Epithelial cell of prostate (primary cell): ENCODE results near the gene MT1B.
"Not testable (repeated sequence)": the region's sequence is repeated elsewhere in the genome, so short reads cannot be mapped to it uniquely, and the experiment has no call there.

Source experiments
- DNase-seq: peaks from one replicate; pipeline ENCODE4 v3.0.0-alpha.2; 2011; ENCODE audit warnings: low read depth, low spot score
- H3K27ac ChIP-seq: fragments of 450-650 bp; 2 replicates; pipeline ENCODE4 v1.5.1; 2017; ENCODE audit warnings: mild to moderate bottlenecking

The MT1B gene

DNA sequence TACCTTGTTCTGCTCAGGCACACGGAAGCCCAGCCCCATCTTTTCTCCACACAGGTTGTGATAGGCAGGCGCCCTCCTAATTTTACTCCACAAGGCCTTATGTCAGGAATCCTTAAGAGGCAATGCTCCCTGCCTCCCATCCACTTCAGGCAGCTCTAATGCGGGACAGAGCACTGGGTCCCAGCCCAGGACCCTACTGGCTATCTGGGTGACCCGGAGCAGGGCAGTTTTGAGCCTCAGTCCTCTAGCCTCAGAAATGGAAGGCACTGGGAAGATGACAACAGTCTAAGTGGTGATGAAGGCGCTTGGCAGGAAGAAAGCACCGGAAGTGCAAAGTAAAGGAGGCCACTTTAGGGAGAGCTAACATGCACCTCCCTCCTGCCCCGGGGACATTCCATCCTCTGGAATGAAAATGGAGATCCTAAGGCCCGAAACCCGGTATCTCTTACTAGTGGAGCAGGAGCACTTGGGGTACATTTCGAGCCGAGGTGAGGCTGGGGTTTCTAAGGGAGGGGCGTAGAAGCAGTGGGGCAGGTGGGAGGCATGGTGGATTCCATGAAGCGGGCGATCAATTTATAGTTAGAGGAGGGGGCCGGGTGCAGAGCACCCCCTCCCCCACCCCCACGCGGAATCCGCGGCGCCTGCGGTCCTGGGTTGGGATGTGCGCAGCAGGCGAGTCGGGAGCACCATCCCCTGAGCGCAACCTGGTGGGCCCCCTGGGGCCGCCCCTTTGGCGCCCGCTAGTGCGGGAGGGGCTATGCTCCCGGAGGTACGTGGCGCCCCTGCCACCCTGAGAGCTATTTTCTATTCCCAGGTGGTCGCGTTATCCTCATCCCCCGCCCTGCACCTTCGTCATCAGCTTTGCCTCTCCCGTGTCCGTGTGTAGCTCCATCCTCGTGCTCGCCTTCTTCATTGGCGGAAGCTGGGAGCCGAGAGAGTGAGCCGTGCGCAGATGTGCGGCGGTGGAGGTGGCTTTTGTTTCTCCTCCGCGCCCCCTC is 11.0 kb downstream of the MT1B start:
- no peak for DNase-seq
- H3K27ac ChIP-seq: no peak overlapping the region

DNA sequence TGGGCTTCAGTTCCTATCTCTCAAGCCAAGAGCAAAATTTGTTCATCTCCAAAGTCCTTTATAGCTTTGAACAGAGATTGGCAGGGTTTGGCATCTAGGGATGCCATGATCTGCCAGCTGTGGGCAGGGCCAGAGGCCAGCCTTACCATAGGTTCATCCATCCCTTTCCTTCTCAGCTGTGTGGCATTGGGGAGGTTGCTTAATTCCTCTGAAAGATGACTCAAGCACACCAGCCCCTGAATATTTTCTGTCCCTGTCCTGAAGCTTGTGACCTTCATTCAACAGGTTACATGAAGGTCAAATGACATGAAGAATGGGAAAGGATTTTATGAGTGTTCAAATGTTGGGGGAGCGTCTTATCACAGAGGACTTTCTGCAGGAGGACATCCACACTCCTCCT is 12.8 kb downstream of the MT1B start:
- DNase-seq: no peak
- H3K27ac ChIP-seq: no peak overlapping the region

DNA sequence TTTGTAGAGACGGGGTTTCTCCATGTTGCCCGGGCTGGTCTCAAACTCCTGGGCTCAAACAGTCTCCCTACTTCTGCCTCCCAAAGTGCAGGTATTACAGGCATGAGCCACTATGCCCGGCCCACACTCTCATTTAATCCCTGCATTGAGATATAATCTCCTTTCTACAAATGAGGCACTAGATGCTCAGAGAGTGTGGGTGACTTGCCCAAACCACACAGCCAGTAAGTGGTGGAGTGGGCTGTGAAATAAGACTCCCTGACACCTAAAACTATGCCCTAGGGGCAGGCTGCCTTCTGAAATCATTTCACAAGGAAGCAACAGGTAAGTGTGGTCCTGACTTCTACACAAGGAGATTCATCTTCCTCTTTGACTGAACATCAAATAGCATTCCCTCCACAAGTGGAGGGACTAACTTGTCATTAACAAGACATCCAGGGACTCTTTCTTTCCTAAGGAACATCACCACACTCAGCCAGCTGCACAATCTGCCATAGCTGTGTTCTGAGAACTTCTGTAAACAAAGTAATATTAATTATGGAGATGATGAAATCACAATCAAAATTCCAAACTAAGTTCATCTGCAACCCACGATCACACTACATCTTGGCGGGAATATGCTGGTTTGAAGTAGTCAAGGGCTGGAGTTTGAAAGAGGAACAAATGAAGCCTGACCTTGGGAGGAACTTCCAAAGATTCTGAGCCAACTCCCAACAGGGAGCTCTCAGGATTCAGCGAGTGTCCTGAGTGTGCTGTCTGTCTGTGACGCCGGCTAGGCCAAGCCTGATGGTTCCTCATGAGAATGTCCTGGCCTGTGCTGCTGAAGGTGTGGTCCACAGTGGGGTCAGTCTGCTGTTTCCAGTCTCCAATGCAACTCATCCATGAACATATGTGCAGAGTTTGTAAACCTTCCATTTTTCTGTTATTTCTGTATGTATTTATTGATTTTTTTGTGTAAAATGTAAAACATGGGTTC is 13.9 kb downstream of the MT1B start:
- not testable (repeated sequence) for DNase-seq, H3K27ac ChIP-seq

DNA sequence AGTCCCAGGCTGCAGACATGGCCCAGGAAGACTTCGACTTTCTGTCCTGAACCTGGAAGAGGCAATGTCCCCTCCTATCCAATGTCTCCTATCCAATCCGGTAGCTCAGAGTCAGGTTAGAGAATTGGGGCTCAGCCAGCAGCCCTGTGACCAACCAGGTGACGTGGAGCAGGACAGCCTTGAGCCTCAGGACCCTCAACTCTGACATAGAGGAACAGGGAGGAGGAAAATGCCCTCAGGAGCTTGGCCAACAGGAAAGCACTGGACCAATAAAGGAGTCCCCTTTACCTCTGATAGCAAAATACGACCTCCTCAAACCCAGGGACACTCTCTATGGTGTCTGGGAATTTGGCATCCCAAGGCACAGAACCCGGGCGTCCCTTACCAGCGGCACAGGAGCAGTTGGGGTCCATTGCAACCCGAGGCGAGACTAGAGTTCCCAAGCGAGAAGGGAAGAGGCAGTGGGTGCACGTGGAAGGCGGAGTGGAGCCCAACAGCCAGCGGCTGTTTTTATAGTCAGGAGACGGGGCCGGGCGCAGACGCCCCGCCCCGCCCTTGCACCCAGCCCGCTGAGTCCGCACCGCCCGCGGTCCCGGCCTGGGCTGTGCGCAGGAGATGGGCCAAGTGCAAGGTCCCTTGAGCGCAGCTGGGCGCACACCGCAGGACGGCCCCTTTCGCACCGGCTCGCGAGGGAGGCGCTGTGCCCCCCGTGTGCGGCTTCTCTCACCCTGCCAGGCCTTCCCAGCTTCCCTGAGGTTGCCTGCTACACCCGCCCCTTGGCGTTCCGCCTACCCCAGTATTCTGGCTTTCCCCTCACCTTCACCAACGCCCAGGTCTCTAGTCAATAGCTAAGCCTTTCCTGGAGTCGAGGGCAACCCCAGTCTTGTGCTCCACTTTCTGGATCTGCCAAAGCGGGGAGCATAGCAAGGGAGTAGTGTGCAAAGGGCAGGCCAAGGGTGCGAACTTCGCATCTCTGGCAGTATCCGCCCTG is 16.2 kb downstream of the MT1B start, which contains the start of gene MT1G:
MT1G (minus strand) TSS at position 485 of the 991 bp plus-strand sequence; CDS start at position 413, 72 bp downstream.
- H3K27ac ChIP-seq: no peak within 1 kb of the TSS
- DNase-seq: no peak

DNA sequence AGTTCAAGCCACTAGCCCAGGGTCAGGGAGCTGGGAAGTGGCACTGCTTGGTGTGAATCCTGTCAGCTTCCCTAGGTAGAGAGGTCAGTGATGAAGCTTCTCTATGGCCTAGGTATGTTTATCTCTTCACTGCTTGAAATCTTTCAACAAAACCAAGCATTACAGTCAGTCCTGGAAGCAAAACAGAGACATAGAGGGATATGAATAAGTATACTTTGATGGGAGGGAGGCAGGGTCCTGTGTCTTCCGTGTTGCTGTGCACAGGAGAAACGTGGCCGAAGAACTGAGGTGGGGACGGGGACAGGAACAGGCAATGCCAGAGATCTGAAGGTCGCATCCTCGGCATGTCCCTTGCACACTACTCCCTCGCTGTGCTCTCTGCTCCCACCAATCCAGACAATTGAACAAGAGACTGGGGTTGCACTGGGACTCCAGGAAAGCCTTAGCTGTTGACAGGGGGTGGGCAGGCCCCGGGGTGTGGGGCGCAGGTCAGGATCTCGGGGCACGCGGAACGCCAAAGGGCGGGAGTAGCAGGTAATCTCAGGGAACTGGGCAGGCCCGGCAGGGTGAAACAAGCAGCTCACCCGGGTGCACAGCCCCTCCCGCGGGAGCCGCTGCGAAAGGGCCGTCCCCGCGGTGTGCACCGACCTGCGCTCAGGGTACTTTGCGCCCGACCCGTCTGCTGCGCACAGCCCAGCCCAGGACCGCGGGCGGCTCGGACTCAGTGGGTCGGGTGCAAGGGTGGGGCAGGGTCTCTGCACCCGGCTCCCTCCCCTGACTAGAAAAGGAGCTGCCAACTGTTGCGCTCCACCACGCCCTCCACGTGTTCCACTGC is 17.5 kb downstream of the MT1B start, which contains the start of gene MT1H:
MT1H (plus strand) TSS at position 810 of the 835 bp plus-strand sequence. CDS start 71 bp downstream, outside the sequence.
- no peak within 1 kb of the TSS for H3K27ac ChIP-seq
- no peak for DNase-seq

DNA sequence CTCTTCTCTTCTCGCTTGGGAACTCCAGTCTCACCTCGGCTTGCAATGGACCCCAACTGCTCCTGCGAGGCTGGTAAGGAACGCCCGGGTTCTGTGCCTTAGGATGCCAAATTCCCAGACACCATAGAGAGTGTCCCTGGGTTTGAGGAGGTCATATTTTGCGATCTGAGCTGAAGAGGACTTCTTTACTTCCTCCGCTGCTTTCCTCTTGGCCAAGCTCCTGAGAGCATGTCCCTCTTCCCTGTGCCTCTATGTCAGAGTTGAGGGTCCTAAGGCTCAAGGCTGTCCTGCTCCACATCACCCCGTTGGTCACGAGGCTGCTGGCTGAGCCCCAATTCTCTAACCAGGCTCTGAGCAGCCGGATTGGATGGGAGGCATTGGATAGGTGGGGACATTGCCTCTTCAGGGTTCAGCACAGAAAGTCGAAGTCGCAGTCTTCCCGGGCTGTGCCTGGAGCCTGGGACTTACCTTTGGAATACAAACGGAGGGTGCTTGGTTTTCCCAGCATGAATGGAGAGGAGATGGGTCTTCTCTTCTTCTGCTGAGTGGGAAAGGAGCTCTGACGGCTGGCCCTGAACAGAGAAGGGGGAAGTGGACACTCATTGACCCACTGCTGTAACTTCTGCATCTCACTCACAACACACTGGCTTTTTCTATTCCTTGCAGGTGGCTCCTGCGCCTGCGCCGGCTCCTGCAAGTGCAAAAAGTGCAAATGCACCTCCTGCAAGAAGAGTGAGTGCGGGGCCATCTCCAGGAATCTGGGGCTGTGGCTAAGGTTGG is 18.3 kb downstream of the MT1B start:
- no peak for DNase-seq

DNA sequence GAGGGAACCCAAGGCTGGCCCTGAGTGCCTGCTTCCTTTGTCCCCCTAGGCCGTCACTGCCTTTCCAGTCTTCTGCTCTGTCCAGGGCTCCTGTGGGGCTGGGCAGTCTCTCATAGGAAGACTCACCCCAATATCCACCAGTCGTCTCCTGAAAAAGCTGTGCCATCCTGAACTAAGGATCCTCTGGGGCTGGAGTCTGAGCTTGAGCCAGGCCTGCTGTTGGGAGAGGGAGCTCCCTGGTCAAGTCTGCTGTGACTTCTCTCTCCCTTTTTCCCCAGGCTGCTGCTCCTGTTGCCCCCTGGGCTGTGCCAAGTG is 18.9 kb downstream of the MT1B start:
- H3K27ac ChIP-seq: no peak overlapping the region
- DNase-seq: no peak

More for the DNA sequence above, 18.3 kb downstream of the MT1B start:
- no peak overlapping the region for H3K27ac ChIP-seq

DNA sequence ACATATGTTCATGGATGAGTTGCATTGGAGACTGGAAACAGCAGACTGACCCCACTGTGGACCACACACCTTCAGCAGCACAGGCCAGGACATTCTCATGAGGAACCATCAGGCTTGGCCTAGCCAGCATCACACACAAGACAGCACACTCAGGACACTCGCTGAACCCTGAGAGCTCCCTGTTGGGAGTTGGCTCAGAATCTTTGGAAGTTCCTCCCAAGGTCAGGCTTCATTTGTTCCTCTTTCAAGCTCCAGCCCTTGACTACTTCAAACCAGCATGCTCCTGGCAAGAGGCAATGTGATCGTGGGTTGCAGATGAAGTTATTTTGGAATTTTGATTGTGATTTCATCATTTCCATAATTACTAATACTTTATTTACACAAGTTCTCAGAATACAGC is 20.0 kb downstream of the MT1B start:
- H3K27ac ChIP-seq, DNase-seq: not testable (repeated sequence)

DNA sequence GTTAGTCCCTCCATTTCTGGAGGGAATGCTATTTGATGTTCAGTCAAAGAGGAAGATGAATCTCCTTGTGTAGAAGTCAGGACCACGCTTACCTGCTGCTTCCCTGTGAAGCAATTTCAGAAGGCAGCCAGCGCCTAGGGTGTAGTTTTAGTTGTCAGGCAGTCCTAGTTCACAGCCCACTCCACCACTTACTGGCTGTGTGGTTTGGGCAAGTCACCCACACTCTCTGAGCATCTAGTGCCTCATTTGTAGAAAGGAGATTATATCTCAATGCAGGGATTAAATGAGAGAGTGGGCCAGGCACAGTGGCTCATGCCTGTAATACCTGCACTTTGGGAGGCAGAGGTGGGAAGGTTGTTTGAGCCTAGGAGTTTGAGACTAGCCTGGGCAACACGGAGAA is 20.5 kb downstream of the MT1B start:
- not testable (repeated sequence) for DNase-seq, H3K27ac ChIP-seq

DNA sequence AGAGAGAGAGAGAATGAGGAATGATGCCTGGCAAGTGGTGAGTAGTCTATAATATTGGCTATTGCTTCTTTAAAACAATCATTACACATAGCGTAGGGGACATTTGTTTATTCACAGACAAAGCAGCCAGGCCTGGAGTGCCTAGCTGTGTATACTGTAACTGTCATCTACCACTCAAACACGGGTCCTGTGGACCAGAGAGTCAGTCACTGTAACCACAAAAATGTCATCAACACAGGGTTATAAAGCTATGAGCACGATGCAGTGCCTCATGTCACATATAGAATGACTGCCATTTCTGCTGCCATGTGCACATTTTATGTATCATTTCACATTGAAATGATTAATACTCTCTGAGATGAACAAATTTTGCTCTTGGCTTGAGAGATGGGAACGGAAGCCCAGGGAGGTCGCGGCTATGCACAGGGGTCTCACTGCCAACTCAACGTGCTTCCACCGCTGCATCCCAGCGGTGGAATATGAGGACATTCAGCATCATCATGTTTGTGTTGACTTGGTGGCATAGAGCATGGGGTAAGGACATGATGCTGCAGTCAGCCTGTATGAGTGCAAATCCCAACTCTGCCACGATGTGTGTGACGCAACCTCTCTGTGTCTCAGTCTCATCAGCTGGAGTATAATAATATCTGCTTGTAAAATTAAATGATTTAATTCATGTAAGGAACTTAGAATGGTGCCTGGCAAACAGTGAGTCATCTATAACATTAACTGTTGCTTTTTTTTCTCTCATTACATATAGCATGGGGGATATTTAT is 21.3 kb downstream of the MT1B start:
- no peak overlapping the region for H3K27ac ChIP-seq
- no peak for DNase-seq

DNA sequence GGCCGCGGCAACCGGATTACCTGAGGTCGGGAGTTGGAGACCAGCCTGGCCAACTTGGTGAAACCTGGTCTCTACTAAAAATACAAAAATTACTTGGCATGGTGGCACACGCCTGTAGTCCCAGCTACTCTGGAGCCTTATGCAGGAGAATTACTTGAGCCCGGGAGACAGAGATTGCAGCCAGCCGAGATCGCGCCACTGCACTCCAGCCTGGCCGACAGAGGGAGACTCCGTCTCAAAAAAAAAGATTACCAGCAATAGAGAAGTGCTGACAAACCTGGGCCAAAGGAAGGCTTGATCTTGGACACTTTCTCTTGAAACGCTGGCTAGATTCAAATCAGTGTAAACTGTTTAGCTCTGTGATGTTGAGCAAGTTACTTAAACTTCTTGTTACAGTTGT is 22.2 kb downstream of the MT1B start:
- H3K27ac ChIP-seq: no peak overlapping the region
- DNase-seq: no peak

DNA sequence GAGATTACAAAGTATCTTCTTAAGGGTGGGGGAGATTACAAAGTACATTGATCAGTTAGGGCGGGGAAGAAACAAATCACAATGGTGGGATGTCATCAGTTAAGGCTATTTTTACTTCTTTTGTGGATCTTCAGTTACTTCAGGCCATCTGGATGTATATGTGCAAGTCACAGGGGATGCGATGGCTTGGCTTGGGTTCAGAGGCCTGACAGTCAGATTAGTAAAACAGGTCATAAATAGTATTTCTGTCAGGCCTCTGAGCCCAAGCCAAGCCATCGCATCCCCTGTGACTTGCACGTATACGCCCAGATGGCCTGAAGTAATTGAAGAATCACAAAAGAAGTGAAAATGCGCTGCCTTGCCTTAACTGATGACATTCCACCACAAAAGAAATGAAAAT is 22.9 kb downstream of the MT1B start:
- H3K27ac ChIP-seq, DNase-seq: not testable (repeated sequence)

DNA sequence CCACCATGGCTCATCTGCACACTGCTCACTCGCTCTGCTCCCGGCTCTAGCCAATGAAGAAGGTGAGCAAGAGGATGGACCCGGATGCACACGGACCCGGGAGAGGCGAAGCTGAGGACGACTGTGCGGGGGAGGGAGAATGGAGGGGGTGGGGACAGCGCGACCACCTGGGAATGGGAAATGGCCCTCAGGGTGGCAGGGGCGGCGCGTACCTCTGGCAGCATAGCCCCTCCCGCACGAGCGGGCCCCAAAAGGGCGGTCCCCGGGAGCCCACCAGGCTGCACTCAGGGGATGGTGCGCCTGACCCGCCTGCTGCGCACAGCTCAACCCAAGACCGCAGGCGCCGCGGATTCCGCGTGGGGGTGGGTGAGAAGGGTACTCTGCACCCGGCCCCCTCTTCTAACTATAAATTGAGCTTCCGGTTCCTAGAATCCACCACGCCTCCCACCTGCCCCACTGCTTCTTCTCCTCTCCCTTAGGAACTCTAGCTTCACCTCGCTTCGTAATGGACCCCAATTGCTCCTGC is 24.1 kb downstream of the MT1B start:
- no peak overlapping the region for H3K27ac ChIP-seq
- no peak for DNase-seq

DNA sequence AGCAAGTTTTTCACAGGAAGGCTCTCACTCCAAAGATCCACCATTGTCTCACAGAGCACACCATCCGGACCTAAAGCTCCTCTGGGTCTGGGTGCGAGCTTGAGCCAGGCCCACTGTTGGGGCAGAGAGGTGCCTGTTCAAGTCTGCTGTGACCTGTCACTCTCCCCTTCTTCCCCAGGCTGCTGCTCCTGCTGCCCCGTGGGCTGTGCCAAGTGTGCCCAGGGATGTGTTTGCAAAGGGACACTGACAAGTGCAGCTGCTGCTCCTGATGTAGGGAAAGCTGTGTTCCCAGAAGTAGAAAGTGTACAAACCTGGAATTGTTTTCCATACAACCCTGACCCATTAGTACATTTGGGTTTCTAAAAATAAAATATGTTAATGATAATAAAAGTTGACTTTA is 25.8 kb downstream of the MT1B start:
- DNase-seq: no peak
- no peak overlapping the region for H3K27ac ChIP-seq

DNA sequence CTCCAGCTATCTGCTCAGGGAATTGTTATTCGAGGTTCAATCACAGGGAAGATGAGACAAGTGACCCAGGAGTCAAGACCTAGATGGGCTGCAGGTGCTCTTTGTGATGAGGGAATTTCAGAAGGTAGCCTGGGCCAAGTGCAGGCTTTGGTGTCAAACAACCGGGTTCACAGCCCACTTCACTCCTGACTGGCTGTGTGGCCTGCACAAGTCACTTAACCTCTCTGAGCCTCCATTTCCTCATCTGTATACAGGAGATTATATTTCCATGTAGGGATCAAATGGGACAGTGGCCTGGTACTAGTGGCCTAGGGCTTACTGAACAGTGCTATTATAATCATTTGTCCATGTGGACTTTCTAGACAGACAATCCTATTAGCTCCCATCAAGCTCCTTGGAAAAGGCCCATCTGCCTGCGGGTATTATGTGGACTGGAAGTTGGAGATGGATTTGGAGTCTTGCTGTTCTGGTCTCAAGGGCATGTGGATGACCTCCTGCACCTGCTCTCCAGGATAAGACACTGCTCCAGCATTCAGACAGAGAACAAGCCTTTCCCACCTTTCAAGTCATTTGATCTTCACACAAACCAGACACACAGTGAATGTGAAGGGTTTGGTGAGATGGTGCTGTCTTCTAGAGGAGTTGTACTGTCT is 27.5 kb downstream of the MT1B start:
- peak overlapping the region; percentile 16 for H3K27ac ChIP-seq
- no peak for DNase-seq

DNA sequence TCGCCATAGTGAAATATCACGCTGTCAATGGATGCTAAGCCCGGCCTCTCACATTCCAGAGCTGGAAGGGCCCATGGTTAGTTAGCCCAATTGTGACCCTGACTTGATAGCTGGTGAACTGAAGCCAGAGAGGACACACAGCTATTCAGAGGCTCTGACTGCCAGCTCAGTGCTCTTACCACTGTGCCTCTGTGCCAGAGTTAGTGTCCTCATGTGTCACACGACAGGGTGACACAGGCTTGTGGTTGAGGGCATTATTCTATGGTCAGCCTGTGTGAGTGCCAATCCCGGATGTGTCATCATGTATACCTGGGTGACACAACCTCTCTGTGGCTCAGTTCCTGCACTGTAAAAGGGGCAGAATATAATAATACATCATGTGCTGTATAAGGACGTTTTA is 28.1 kb downstream of the MT1B start:
- peak; percentile 49 for DNase-seq
- peak overlapping the region; percentile 16 for H3K27ac ChIP-seq
